Hepatocyte (in vitro differentiated cells): Measurements from ENCODE around the gene DESI1.

Experiments
- CTCF ChIP-seq: fragments of 200-600 bp; sonication (generic); IDR thresholded peaks from 2 replicates; pipeline ENCODE4 v1.5.1; 2016; ENCODE audit warnings: antibody characterized with exemption, mild to moderate bottlenecking; ENCODE audit not compliant: poor library complexity
- EZH2 ChIP-seq: fragments of 200-600 bp; sonication (generic); IDR thresholded peaks from 2 replicates; pipeline ENCODE4 v1.6.1; 2016; ENCODE audit warnings: antibody characterized with exemption, mild to moderate bottlenecking, borderline replicate concordance

- TF ChIP-seq CTCF: no peak
- no peak for TF ChIP-seq EZH2
These were observed 34.9 kb downstream of the DESI1 start for GRCh38 chr22:41585898-41586297.
